Activated T-helper 2 cell treated with anti-CD3 and anti-CD28 coated beads, Interferon-gamma antibody, Interleukin-2, Interleukin-4, amounts not matched to agents 10 μg/mL and 5 μg/mL and 100 μg/mL, durations not matched to agents 14 hours and 24 hours and 36 hours (primary cell): ENCODE measurements around the gene PRR5L. TPM values are rescaled to one million over a fixed set of nuclear protein-coding genes. Genes with fewer than 3 reads are reported as not detected.
"Not testable (repeated sequence)": the region's sequence is repeated elsewhere in the genome, so short reads cannot be mapped to it uniquely, and the experiment has no call there.

Source experiments
- DNase-seq: peaks from one replicate; pipeline ENCODE4 v3.0.0; 2021; ENCODE audit warnings: low spot score
- H3K27ac Mint-ChIP-seq: one replicate; pipeline ENCODE4 v1.8.0; 2021; ENCODE audit warnings: mixed read lengths
- H3K27me3 Mint-ChIP-seq: one replicate; pipeline ENCODE4 v1.8.0; 2021; ENCODE audit warnings: low read depth, mixed read lengths
- H3K36me3 Mint-ChIP-seq: one replicate; pipeline ENCODE4 v1.8.0; 2021; ENCODE audit warnings: low read depth, mixed read lengths
- H3K4me1 Mint-ChIP-seq: one replicate; pipeline ENCODE4 v1.8.0; 2021; ENCODE audit warnings: low read depth, mixed read lengths
- H3K4me3 Mint-ChIP-seq: one replicate; pipeline ENCODE4 v1.8.0; 2021; ENCODE audit warnings: low read depth, mild to moderate bottlenecking, moderate library complexity, mixed read lengths
- H3K9me3 Mint-ChIP-seq: one replicate; pipeline ENCODE4 v1.8.0; 2021; ENCODE audit warnings: mixed read lengths
- intact Hi-C: fragments of 100-400 bp; cut with micrococcal nuclease; formaldehyde crosslinking; loops from one replicate; pipeline ENCODE4 v1.15.1; 2023
- total RNA-seq: library from RNA; stranded (reverse); gene quantifications from 2 replicates; pipeline ENCODE4 v1.2.3, GENCODE V29; 2022

PRR5L gene
- total RNA-seq, 1 donor from 2014 or later: 23.4 TPM

DNA sequence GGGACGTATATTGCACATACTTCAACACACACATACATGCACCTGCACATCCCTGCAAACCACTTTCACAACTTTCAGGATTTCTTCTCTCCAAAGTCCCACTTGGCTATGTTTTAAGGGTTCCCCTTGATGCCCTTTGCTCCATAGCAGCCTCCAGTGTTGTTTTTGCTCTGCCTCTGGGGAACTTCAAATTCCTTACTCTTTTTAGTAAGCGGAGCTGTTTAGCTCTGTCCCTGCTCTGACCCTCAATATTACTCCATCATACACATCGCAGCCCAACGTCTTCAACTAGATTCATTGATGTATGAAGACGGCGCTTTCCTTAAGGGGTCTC lies 18.3 kb downstream of the PRR5L start:
- DNase-seq: no peak
- H3K27me3 Mint-ChIP-seq: peaks cover 32% of the 10 kb centered on the region
- no peaks in the 10 kb centered on the region for H3K4me1 Mint-ChIP-seq
- no peak overlapping the region for H3K27ac Mint-ChIP-seq
- H3K36me3 Mint-ChIP-seq: no peaks in the 10 kb centered on the region
- no peak overlapping the region for H3K4me3 Mint-ChIP-seq
- no peaks in the 10 kb centered on the region for H3K9me3 Mint-ChIP-seq
- intact Hi-C loops: no loop called here

DNA sequence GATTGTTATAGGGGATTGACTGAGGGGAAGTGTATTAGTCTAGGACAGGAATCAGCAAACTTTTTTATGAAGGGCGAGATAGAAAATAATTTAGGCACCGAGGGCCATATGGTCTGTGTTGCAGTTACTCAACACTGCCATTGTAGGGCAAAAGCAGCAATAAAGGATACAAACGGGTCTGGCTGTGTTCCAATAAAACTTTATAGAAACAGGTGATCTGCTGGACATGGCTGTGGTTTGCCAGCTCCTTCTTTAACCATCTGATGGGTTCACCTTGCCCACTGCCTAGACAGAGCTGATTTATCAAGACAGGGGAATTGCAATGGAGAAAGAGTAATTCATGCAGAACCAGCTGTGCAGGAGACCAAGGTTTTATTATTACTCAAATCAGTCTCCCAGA lies 20.0 kb downstream of the PRR5L start:
- H3K4me3 Mint-ChIP-seq: no peak overlapping the region
- H3K4me1 Mint-ChIP-seq: no peaks in the 10 kb centered on the region
- no peak overlapping the region for H3K27ac Mint-ChIP-seq
- no peaks in the 10 kb centered on the region for H3K9me3 Mint-ChIP-seq
- intact Hi-C loops: no loop called here
- H3K36me3 Mint-ChIP-seq: no peaks in the 10 kb centered on the region
- H3K27me3 Mint-ChIP-seq: peaks cover 34% of the 10 kb centered on the region
- DNase-seq: no peak

DNA sequence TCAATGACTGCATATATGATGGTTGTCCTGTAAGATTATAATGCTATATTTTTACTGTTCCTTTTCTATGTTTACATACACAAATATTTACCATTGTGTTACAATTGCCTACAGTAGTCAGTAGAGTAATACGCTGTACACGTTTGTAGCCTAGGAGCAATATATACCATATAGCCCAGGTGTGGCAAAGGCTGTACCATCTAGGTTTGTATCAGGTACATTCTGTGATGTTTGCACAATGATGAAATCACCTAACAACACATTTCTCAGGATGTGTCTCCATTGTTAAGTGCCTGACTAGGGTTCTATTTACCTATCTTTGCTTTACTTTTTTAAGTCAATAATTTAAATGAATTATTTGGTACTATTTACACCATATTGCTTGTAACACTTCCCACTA lies 21.9 kb downstream of the PRR5L start:
- Mint-ChIP-seq H3K4me1 (no peaks in the 10 kb centered on the region), H3K36me3 (no peaks in the 10 kb centered on the region), H3K27ac (no peak overlapping the region), H3K27me3 (peaks cover 27% of the 10 kb centered on the region), H3K4me3 (no peak overlapping the region), H3K9me3 (no peaks in the 10 kb centered on the region)
- DNase-seq: no peak
- intact Hi-C loops: no loop called here

- intact Hi-C loops: not testable (repeated sequence)
Measured at GRCh38 chr11:36324956-36325355, 28.9 kb downstream of the PRR5L start.

GRCh38 chr11:36325403-36325802 lies 29.3 kb downstream of the PRR5L start:
- DNase-seq, H3K9me3 Mint-ChIP-seq, H3K4me3 Mint-ChIP-seq, intact Hi-C loops, H3K4me1 Mint-ChIP-seq, H3K36me3 Mint-ChIP-seq, H3K27me3 Mint-ChIP-seq, H3K27ac Mint-ChIP-seq: not testable (repeated sequence)

More at GRCh38 chr11:36324956-36325355, 28.9 kb downstream of the PRR5L start:
- not testable (repeated sequence) for H3K4me3 Mint-ChIP-seq, H3K4me1 Mint-ChIP-seq, H3K9me3 Mint-ChIP-seq, H3K36me3 Mint-ChIP-seq, H3K27ac Mint-ChIP-seq, DNase-seq
- peaks cover 10% of the 10 kb centered on the region for H3K27me3 Mint-ChIP-seq

GRCh38 chr11:36326524-36327419 lies 30.7 kb downstream of the PRR5L start:
- Mint-ChIP-seq H3K9me3 (no peaks in the 10 kb centered on the region), H3K4me1 (no peaks in the 10 kb centered on the region), H3K4me3 (no peak overlapping the region), H3K27ac (no peak overlapping the region), H3K27me3 (peaks cover 8% of the 10 kb centered on the region), H3K36me3 (no peaks in the 10 kb centered on the region)
- intact Hi-C loops: no loop called here
- DNase-seq: no peak

DNA sequence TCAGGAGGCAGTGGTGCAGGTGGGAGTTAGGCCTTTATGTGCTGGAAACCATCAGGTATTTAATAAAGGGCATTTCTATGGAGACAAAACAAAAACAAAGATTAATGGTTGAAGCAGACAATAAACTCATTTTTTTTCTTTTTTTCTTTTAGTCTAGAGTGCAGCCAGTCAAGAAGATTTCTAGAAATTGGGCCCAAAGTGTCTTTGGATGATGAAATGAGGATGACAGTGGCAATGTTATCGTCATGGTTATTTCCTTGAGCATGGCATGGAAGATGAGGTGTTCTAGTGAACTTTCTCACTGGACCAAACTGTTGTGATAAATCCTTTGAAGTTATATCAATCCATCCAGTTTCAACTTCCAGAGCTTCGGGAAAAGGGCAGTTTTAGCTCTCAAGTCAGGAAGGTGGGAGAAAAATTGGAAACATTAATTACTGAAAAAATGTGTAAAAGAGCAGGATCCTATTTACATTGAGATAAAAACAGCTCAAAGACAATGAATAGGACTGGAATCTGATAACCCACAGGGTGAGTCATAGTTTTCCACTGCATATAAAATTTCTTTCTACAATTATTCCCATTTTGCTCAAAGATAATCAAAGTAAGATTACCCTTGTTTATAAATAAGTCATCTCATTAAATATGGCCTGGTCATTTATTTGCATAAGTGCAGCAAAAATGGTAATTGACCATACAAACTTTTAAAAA lies 33.0 kb downstream of the PRR5L start:
- DNase-seq: no peak
- Mint-ChIP-seq H3K4me3 (no peak overlapping the region), H3K9me3 (no peaks in the 10 kb centered on the region), H3K27me3 (peaks cover 14% of the 10 kb centered on the region), H3K36me3 (no peaks in the 10 kb centered on the region), H3K4me1 (peaks cover 1% of the 10 kb centered on the region), H3K27ac (no peak overlapping the region)
- intact Hi-C loops: no loop called here

DNA sequence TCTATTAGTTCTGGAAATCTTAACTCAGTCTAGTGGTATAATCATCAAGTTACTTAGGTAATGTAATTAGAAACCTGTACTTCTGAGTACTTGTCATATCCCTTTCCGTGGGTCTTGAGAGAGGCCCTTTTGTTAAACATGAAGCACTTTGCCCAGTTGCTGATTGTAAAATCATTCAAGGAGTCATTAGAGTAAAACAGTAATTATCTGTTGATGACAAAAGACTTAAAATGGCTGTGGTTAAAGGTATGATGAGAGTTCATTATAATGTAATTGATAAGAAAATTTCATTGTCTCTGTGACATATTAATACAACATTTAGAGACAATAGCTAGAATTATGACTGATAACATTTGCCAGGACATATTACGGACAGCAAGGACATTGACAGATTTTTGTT lies 34.3 kb downstream of the PRR5L start:
- intact Hi-C loops: no loop called here

DNA sequence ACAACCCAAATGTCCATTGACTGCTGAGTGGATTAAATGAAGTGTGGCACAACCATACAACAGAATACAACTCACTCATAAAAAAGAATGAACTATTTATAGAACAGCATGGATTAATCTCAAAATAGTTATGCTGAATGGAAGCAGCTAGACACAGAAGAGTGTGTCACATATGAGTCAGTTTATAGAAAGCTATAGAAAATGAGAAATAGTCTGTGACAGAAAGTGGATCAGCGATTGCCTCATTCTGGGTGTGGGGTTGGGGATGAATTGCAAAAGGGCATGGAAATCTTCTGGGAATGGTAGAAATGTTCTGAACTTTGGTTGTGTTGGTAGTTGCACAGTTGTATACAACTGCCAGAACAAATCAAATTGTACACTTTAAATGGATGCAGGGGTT lies 37.4 kb downstream of the PRR5L start:
- Mint-ChIP-seq H3K9me3 (no peaks in the 10 kb centered on the region), H3K4me3 (no peak overlapping the region), H3K27me3 (peaks cover 19% of the 10 kb centered on the region), H3K27ac (no peak overlapping the region), H3K36me3 (no peaks in the 10 kb centered on the region), H3K4me1 (peaks cover 1% of the 10 kb centered on the region)
- intact Hi-C loops: no loop called here
- no peak for DNase-seq

More for the DNA sequence above, 34.3 kb downstream of the PRR5L start:
- H3K4me3 Mint-ChIP-seq: no peak overlapping the region
- peaks cover 17% of the 10 kb centered on the region for H3K27me3 Mint-ChIP-seq
- no peaks in the 10 kb centered on the region for H3K9me3 Mint-ChIP-seq
- peaks cover 1% of the 10 kb centered on the region for H3K4me1 Mint-ChIP-seq
- no peak for DNase-seq
- H3K36me3 Mint-ChIP-seq: no peaks in the 10 kb centered on the region
- no peak overlapping the region for H3K27ac Mint-ChIP-seq

DNA sequence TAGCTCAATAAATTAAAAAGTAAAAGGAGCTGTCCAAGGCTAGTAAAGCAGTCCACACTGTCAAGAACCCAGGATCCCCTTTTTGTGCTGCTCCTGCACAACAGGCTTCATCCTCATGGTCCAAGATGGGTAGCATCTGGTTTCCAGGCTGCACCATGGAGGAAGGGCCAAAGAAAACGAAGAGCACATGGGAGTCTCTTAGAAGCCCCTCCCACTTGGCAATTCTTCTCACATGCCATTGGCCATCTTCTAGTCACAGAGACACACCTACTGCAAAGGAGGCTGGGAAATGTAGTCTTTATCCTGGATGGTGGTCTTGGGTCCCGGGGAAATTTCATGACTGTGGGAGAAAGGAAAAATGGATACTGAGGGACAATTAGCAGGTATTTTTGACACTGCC lies 37.8 kb downstream of the PRR5L start:
- Mint-ChIP-seq H3K36me3 (no peaks in the 10 kb centered on the region), H3K4me1 (peaks cover 1% of the 10 kb centered on the region), H3K27ac (no peak overlapping the region), H3K4me3 (no peak overlapping the region), H3K27me3 (peaks cover 20% of the 10 kb centered on the region), H3K9me3 (no peaks in the 10 kb centered on the region)
- intact Hi-C loops: no loop called here
- DNase-seq: no peak

GRCh38 chr11:36339888-36340287 lies 43.8 kb downstream of the PRR5L start:
- Mint-ChIP-seq H3K27me3 (peaks cover 44% of the 10 kb centered on the region), H3K27ac (no peak overlapping the region), H3K4me3 (no peak overlapping the region), H3K36me3 (no peaks in the 10 kb centered on the region), H3K9me3 (no peaks in the 10 kb centered on the region), H3K4me1 (peaks cover 16% of the 10 kb centered on the region)
- no peak for DNase-seq
- intact Hi-C loops: loop anchor here (5.0 kb wide), 1 partner anchor 33 kb away; no protein-coding TSS in a partner anchor

DNA sequence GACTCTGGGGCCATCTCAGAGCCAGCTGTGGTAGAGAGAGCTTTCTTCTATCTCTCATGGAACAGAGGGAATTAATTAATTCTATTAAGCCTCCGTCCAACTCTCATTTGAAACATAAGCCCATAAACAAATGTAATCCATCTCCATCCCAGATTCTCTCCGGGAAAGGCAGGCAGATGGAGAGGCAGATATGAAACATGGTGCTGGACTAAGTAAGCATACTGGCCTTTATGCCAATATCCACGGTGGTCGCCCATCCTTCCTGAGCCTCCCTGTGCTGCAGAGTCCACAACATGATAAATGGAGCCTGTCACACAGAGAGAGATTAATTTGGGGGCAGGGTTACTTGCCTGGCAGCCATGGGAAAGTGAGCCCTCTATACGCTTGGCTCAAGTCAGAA lies 44.8 kb downstream of the PRR5L start:
- H3K36me3 Mint-ChIP-seq: no peaks in the 10 kb centered on the region
- no peak overlapping the region for H3K4me3 Mint-ChIP-seq
- peaks cover 16% of the 10 kb centered on the region for H3K4me1 Mint-ChIP-seq
- H3K27me3 Mint-ChIP-seq: peaks cover 50% of the 10 kb centered on the region
- no peak overlapping the region for H3K27ac Mint-ChIP-seq
- intact Hi-C loops: loop anchor here (5.0 kb wide), 1 partner anchor 34 kb away; no protein-coding TSS in a partner anchor
- H3K9me3 Mint-ChIP-seq: no peaks in the 10 kb centered on the region
- no peak for DNase-seq

GRCh38 chr11:36341915-36342314 lies 45.8 kb downstream of the PRR5L start:
- Mint-ChIP-seq H3K27me3 (peaks cover 47% of the 10 kb centered on the region), H3K9me3 (no peaks in the 10 kb centered on the region), H3K27ac (no peak overlapping the region), H3K4me1 (peaks cover 18% of the 10 kb centered on the region), H3K4me3 (no peak overlapping the region), H3K36me3 (no peaks in the 10 kb centered on the region)
- intact Hi-C loops: loop anchor here (5.0 kb wide), 1 partner anchor 35 kb away; no protein-coding TSS in a partner anchor
- no peak for DNase-seq
